Smooth muscle cell (in vitro differentiated cells): ENCODE data around the gene FAM193A. TPM values are rescaled to one million over a fixed set of nuclear protein-coding genes. Genes with fewer than 3 reads are reported as not detected.

ENCODE experiments used
- DNase-seq: peaks from one replicate; lab custom pipeline; 2025; ENCODE audit not compliant: unreplicated experiment; lab: John Stamatoyannopoulos, UW
- H2AFZ ChIP-seq: fragments of 200-600 bp; sonication (generic); 2 replicates; pipeline ENCODE4 v1.6.0; 2016; ENCODE audit warnings: antibody characterized with exemption, low read depth, mild to moderate bottlenecking
- H3F3A ChIP-seq: fragments of 200-600 bp; sonication (generic); 2 replicates; pipeline ENCODE4 v1.6.0; 2017; ENCODE audit warnings: antibody characterized with exemption, low read depth
- H3K27ac ChIP-seq: fragments of 200-600 bp; sonication (generic); 2 replicates; pipeline ENCODE4 v1.5.1; 2016; ENCODE audit warnings: low read depth, mild to moderate bottlenecking
- H3K27me3 ChIP-seq: fragments of 200-600 bp; sonication (generic); 2 replicates; pipeline ENCODE4 v1.6.1; 2016; ENCODE audit warnings: low read depth, mild to moderate bottlenecking
- H3K36me3 ChIP-seq: fragments of 200-600 bp; sonication (generic); 2 replicates; pipeline ENCODE4 v1.5.1; 2016; ENCODE audit warnings: low read depth
- H3K4me1 ChIP-seq: fragments of 200-600 bp; sonication (generic); 2 replicates; pipeline ENCODE4 v1.5.1; 2016; ENCODE audit warnings: low read depth
- H3K4me2 ChIP-seq: fragments of 200-600 bp; sonication (generic); 2 replicates; pipeline ENCODE4 v1.6.0; 2016; ENCODE audit warnings: mild to moderate bottlenecking
- H3K4me3 ChIP-seq: fragments of 200-600 bp; sonication (generic); 2 replicates; pipeline ENCODE4 v1.5.1; 2016; ENCODE audit warnings: mild to moderate bottlenecking
- H3K79me2 ChIP-seq: fragments of 200-600 bp; sonication (generic); 2 replicates; pipeline ENCODE4 v1.6.0; 2016; ENCODE audit warnings: low read depth, mild to moderate bottlenecking
- H3K9ac ChIP-seq: fragments of 200-600 bp; sonication (generic); 2 replicates; pipeline ENCODE4 v1.6.0; 2016; ENCODE audit warnings: low read depth
- H3K9me3 ChIP-seq: fragments of 200-600 bp; sonication (generic); replicated peaks from 2 replicates; pipeline ENCODE4 v1.5.1; 2016; ENCODE audit warnings: low read depth
- H4K20me1 ChIP-seq: fragments of 200-600 bp; sonication (generic); 2 replicates; pipeline ENCODE4 v1.6.0; 2016; ENCODE audit warnings: low read depth
- WGBS: methylation state at CpG from one replicate; pipeline ENCODE4 v1.1.7; 2016; ENCODE audit warnings: low lambda C conversion rate; 5-methylcytosine and 5-hydroxymethylcytosine counted together
- polyA plus RNA-seq: library from polyadenylated mRNA; unstranded; fragments of >200 nt; fragmentation: Nextera tagmentation; extraction: Ambion mirVana; gene quantifications from 2 replicates; pipeline ENCODE4 v1.2.1, GENCODE V29; 2016
- total RNA-seq: library from RNA; depleted of rRNA; stranded (reverse); fragments of >200 nt; gene quantifications from 2 replicates; pipeline ENCODE4 v1.2.3, GENCODE V29; 2014
- TF ChIP-seq, protein P1 (sequence below): fragments of 200-600 bp; sonication (generic); IDR thresholded peaks from 2 replicates; pipeline ENCODE4 v1.5.1; 2017; ENCODE audit warnings: borderline replicate concordance, mild to moderate bottlenecking, antibody characterized with exemption; ENCODE audit not compliant: insufficient read depth, poor library complexity, severe bottlenecking

FAM193A gene
- total and polyA plus RNA-seq, 2 experiments from 2014 or later, result 8.3 to 12.2 TPM

DNA sequence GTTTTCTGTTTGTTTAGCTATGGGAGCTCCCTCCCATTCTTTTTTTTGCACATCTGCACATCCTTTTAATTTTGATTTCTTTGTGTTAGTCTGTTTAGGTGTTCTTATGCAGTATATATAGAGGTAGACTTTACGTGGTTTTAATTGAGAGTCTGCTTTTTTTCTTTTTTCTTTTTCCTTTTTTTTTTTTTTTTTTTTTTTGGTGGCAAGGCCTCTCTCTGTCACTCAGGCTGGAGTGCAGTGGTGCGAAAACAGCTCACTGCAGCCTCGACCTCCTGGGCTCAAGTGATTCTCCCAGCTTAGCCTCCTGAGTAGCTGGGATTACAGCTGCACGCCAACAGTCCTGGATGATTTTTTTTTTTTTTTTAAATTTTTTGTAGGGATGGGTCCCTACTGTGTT, 68.2 kb downstream of the FAM193A start:
- H4K20me1 ChIP-seq, result peaks cover 94% of the 10 kb centered on the region

DNA sequence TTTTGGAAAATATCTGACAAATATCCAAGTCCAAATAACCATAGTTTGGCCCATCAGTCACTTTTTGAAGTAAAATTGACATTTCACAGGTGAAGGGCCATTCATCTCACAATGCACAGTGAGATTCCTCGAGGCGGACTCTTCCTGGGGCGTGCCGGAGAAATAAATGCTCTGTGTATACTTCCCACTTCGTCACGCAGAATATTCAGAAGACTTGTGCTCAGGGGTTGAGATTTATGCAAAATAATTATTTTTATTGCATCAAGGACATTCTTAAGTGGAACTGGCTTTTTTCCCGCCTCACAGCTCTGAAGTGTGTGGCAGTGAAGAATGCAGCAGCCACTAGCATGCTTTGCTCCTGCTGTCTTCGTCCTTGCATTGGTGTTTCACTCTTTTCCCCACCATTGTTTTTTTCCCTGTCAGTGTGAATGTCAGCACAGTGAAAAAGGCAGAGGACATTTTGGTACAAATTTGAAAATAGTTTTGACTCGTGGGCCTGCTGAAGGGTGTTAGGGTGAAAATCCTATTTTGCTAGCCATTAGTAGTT, 70.6 kb downstream of the FAM193A start:
- Histone ChIP-seq H3K4me1 (no peaks in the 10 kb centered on the region), H3K4me3 (no peak overlapping the region), H3K27ac (no peak overlapping the region), H2AFZ (no peak overlapping the region), H3K4me2 (no peak overlapping the region), H3K9me3 (no peaks in the 10 kb centered on the region), H3K36me3 (no peaks in the 10 kb centered on the region), H3F3A (no peaks in the 10 kb centered on the region), H3K9ac (no peak overlapping the region), H4K20me1 (peaks cover 96% of the 10 kb centered on the region), H3K27me3 (no peaks in the 10 kb centered on the region), H3K79me2 (peaks cover 98% of the 10 kb centered on the region)
- TF ChIP-seq, protein P1, sequence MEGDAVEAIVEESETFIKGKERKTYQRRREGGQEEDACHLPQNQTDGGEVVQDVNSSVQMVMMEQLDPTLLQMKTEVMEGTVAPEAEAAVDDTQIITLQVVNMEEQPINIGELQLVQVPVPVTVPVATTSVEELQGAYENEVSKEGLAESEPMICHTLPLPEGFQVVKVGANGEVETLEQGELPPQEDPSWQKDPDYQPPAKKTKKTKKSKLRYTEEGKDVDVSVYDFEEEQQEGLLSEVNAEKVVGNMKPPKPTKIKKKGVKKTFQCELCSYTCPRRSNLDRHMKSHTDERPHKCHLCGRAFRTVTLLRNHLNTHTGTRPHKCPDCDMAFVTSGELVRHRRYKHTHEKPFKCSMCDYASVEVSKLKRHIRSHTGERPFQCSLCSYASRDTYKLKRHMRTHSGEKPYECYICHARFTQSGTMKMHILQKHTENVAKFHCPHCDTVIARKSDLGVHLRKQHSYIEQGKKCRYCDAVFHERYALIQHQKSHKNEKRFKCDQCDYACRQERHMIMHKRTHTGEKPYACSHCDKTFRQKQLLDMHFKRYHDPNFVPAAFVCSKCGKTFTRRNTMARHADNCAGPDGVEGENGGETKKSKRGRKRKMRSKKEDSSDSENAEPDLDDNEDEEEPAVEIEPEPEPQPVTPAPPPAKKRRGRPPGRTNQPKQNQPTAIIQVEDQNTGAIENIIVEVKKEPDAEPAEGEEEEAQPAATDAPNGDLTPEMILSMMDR, result no peak
- WGBS, result 90% methylated on average over 9 of the region's 9 CpGs
- no peak for DNase-seq

More for the DNA sequence above, 68.2 kb downstream of the FAM193A start:
- no peak for DNase-seq
- Histone ChIP-seq H3K27ac (no peak overlapping the region), H3K9me3 (no peaks in the 10 kb centered on the region), H2AFZ (no peak overlapping the region), H3K79me2 (peaks cover 98% of the 10 kb centered on the region), H3K4me1 (no peaks in the 10 kb centered on the region), H3F3A (no peaks in the 10 kb centered on the region), H3K4me3 (no peak overlapping the region), H3K27me3 (no peaks in the 10 kb centered on the region), H3K4me2 (no peak overlapping the region), H3K36me3 (no peaks in the 10 kb centered on the region), H3K9ac (no peak overlapping the region)
- 82% methylated on average over 2 of the region's 4 CpGs for WGBS
- TF ChIP-seq, protein P1, result no peak

DNA sequence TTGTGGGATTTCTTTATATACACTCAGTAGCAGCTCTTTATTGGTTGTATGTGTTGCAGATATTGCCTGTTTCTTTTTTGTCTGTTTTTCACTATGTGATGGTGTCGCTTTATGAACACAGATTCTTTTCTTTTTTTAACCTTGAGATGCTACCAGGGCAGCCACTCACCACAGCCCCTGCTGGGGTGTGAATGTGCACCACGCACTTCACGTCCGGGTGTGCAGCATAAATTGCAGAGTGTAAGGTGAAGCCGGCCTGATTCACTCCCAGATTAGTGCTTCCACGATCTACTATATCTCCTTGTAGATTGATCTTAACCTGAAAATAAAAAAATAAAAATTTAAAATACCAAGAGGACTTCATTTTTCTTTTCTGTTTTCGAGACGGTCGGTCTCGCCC, 71.4 kb downstream of the FAM193A start:
- Histone ChIP-seq H3K4me1 (no peaks in the 10 kb centered on the region), H4K20me1 (peaks cover 99% of the 10 kb centered on the region), H2AFZ (no peak overlapping the region), H3K27me3 (no peaks in the 10 kb centered on the region), H3K4me3 (no peak overlapping the region), H3K36me3 (no peaks in the 10 kb centered on the region), H3F3A (no peaks in the 10 kb centered on the region), H3K79me2 (peaks cover 100% of the 10 kb centered on the region), H3K9ac (no peak overlapping the region), H3K4me2 (no peak overlapping the region), H3K9me3 (no peaks in the 10 kb centered on the region), H3K27ac (no peak overlapping the region)
- TF ChIP-seq, protein P1, result no peak
- no peak for DNase-seq
- 97% methylated on average over 10 of the region's 10 CpGs for WGBS

DNA sequence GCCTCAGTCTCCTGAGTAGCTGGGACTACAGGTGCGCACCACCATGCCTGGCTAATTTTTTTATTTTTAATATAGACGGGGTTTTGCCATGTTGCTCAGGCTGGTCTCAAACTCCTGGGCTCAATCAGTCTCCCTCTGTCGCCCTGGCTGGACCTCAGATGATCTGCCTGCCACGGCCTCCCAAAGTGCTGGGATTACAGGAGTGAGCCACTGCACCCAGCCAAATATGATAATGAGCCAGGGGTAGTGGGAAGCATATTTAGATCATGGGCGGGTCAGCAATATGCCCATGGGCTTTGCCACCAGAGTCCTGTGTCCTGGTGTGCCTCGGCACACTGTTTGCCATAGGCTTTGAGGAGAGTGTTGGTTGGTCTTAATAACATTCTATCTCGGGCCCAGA, 71.8 kb downstream of the FAM193A start:
- Histone ChIP-seq H3K27me3 (no peaks in the 10 kb centered on the region), H3K9me3 (no peaks in the 10 kb centered on the region), H3K36me3 (no peaks in the 10 kb centered on the region), H3K9ac (no peak overlapping the region), H3K4me3 (no peak overlapping the region), H3K4me1 (no peaks in the 10 kb centered on the region), H3K79me2 (peaks cover 100% of the 10 kb centered on the region), H3K27ac (no peak overlapping the region), H3F3A (no peaks in the 10 kb centered on the region), H4K20me1 (peaks cover 100% of the 10 kb centered on the region), H3K4me2 (no peak overlapping the region), H2AFZ (no peak overlapping the region)
- no peak for DNase-seq
- TF ChIP-seq, protein P1, result no peak
- WGBS, result 95% methylated on average over 7 of the region's 7 CpGs
